ENCODE data around the gene UCN2.

DNA sequence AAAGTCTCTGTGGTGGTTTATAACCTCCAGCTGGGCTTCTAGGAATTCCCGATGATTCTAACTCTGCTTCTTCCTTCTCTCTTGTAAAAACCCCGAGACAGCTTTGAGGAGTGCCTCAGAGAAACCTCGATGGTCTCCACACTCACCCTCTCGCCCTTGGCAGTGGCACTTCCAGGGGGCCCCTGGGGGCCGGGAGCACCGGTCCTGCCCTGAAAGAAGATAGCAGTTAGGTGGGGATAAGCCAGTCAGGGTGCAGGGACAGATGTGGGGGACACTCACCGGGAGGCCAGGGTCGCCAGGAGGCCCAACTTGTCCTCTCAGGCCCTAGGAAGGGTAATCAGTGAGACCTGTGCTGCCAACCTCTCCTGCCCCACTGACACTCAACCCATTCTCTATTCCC is 21.8 kb upstream of the UCN2 start:
- no peak for TF ChIP-seq EZH2 (IDR thresholded peaks at IDR 0.05; ENCODE audit: borderline replicate concordance)
- TF ChIP-seq, protein P1, sequence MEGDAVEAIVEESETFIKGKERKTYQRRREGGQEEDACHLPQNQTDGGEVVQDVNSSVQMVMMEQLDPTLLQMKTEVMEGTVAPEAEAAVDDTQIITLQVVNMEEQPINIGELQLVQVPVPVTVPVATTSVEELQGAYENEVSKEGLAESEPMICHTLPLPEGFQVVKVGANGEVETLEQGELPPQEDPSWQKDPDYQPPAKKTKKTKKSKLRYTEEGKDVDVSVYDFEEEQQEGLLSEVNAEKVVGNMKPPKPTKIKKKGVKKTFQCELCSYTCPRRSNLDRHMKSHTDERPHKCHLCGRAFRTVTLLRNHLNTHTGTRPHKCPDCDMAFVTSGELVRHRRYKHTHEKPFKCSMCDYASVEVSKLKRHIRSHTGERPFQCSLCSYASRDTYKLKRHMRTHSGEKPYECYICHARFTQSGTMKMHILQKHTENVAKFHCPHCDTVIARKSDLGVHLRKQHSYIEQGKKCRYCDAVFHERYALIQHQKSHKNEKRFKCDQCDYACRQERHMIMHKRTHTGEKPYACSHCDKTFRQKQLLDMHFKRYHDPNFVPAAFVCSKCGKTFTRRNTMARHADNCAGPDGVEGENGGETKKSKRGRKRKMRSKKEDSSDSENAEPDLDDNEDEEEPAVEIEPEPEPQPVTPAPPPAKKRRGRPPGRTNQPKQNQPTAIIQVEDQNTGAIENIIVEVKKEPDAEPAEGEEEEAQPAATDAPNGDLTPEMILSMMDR (IDR thresholded peaks at IDR 0.05; ENCODE audit: poor library complexity) = no peak

Data from hepatocyte (in vitro differentiated cells).